Sigmoid colon (tissue), 7 donors: ENCODE results near the gene IL10RA. TPM values are rescaled to one million over a fixed set of nuclear protein-coding genes. Genes with fewer than 3 reads are reported as not detected.

Experiments used
- DNase-seq: peaks from one replicate; pipeline ENCODE4 v3.0.0-alpha.2; 2019
- H3K27ac ChIP-seq, 4 donors: fragments of 200-600 bp; sonication (generic); one replicate each; pipeline ENCODE4 v1.5.1; 2016 to 2019; ENCODE audit warnings: mild to moderate bottlenecking in 1 of 4
- H3K27me3 ChIP-seq, 3 donors: fragments of 200-600 bp; sonication (generic); one replicate each; pipeline ENCODE4 v1.5.1; 2019; ENCODE audit warnings: mild to moderate bottlenecking in 1 of 3
- H3K36me3 ChIP-seq, 4 donors: fragments of 200-600 bp; sonication (generic); one replicate each; pipeline ENCODE4 v1.5.1; 2016 to 2019
- H3K4me1 ChIP-seq, 4 donors: fragments of 200-600 bp; sonication (generic); one replicate each; pipeline ENCODE4 v1.5.1; 2017 to 2019
- H3K4me3 ChIP-seq, 4 donors: fragments of 200-600 bp; sonication (generic); one replicate each; pipeline ENCODE4 v1.5.1; 2017 to 2019; ENCODE audit warnings: mild to moderate bottlenecking in 2 of 4, moderate library complexity in 1 of 4
- H3K9me3 ChIP-seq, 4 donors: fragments of 200-600 bp in 3 of 4; sonication (generic) in 3 of 4; one replicate each; pipeline versions ENCODE4 v1.5.1 to v1.6.1; 2013 to 2019
- CTCF ChIP-seq, 4 experiments: fragments of 450-650 bp in 3 of 4; fragments of 200-600 bp in 1 of 4; IDR thresholded peaks; one replicate each; pipeline ENCODE4 v1.5.1; 2016 to 2019; ENCODE audit warnings: antibody characterized with exemption in 4 of 4, mild to moderate bottlenecking in 3 of 4, moderate library complexity in 2 of 4
- EP300 ChIP-seq, 4 donors: sonication (generic); formaldehyde crosslinking; IDR thresholded peaks; one replicate each; pipeline ENCODE4 v1.6.1; 2017; ENCODE audit warnings: antibody characterized with exemption in 4 of 4
- POLR2A ChIP-seq, 2 donors: fragments of 450-650 bp; IDR thresholded peaks; one replicate each; pipeline ENCODE4 v1.6.1; 2016; ENCODE audit warnings: antibody characterized with exemption in 2 of 2, mild to moderate bottlenecking in 2 of 2, moderate library complexity in 2 of 2
- POLR2AphosphoS5 ChIP-seq, 4 donors: sonication (generic); formaldehyde crosslinking; IDR thresholded peaks; one replicate each; pipeline ENCODE4 v1.6.1; 2017; ENCODE audit warnings: antibody characterized with exemption in 4 of 4
- WGBS, 2 donors: extraction: QIAGEN DNeasy Blood & Tissue Kit; methylation state at CpG; one replicate each; pipeline ENCODE4 v1.1.7; 2013; 5-methylcytosine and 5-hydroxymethylcytosine counted together
- intact Hi-C: fragments of 100-400 bp; cut with DNase I; formaldehyde crosslinking; loops from one replicate; pipeline ENCODE4 v1.15.1; 2023
- polyA plus RNA-seq, 3 donors: library from polyadenylated mRNA; stranded (reverse); fragments of 200-250 nt; gene quantifications; one replicate each; pipeline ENCODE4 v1.2.3, GENCODE V29; 2013
- total RNA-seq, 4 donors: library from RNA; depleted of rRNA; stranded (reverse); fragments of >200 nt; gene quantifications; one replicate each; pipeline ENCODE4 v1.1.0, GENCODE V29; 2016
- donor health status: healthy with polysubstance abuse.
- donor health status: Bipolar disorder and iron deficiency.
- donor health status: healthy.

Gene IL10RA
- total and polyA plus RNA-seq, 7 donors, result 4.2 to 29.6 (median 14.8) TPM

- Histone ChIP-seq H3K9me3 (no peaks in the 10 kb centered on the region), H3K36me3 (no peaks in the 10 kb centered on the region), H3K4me3 (no peak overlapping the region), H3K4me1 (no peaks in the 10 kb centered on the region), H3K27ac (no peak overlapping the region), H3K27me3 (no peaks in the 10 kb centered on the region)
- no peak for DNase-seq
- no peak for TF ChIP-seq POLR2A (IDR thresholded peaks at IDR 0.05)
- no peak for TF ChIP-seq POLR2AphosphoS5 (IDR thresholded peaks at IDR 0.05)
- no peak for TF ChIP-seq CTCF (IDR thresholded peaks at IDR 0.05)
- TF ChIP-seq EP300 (IDR thresholded peaks at IDR 0.05), result no peak
- 91% methylated on average over 10 of the region's 10 CpGs for WGBS, 2 donors
- intact Hi-C loops, result no loop called here
These were observed 12.6 kb downstream of the IL10RA start for GRCh38 chr11:117998664-117999353.

GRCh38 chr11:117999354-117999993 lies 13.3 kb downstream of the IL10RA start:
- 79 to 85% methylated on average over 3 of the region's 3 CpGs for WGBS, 2 donors
- DNase-seq, result no peak
- Histone ChIP-seq H3K4me3 (no peak overlapping the region), H3K36me3 (no peaks in the 10 kb centered on the region), H3K27me3 (no peaks in the 10 kb centered on the region), H3K4me1 (no peaks in the 10 kb centered on the region), H3K9me3 (no peaks in the 10 kb centered on the region), H3K27ac (no peak overlapping the region)
- intact Hi-C loops, result no loop called here
- TF ChIP-seq POLR2AphosphoS5 (IDR thresholded peaks at IDR 0.05) (no peak), EP300 (IDR thresholded peaks at IDR 0.05) (no peak), POLR2A (IDR thresholded peaks at IDR 0.05) (no peak), CTCF (IDR thresholded peaks at IDR 0.05) (no peak)

GRCh38 chr11:118000067-118000849 lies 14.1 kb downstream of the IL10RA start:
- TF ChIP-seq POLR2AphosphoS5 (IDR thresholded peaks at IDR 0.05) (no peak), EP300 (IDR thresholded peaks at IDR 0.05) (no peak), POLR2A (IDR thresholded peaks at IDR 0.05) (no peak), CTCF (IDR thresholded peaks at IDR 0.05) (no peak)
- H3K27me3 ChIP-seq, result no peaks in the 10 kb centered on the region
- H3K9me3 ChIP-seq, result no peaks in the 10 kb centered on the region
- H3K27ac ChIP-seq, result no peak overlapping the region
- no peak for DNase-seq
- H3K36me3 ChIP-seq, result no peaks in the 10 kb centered on the region
- intact Hi-C loops, result no loop called here
- H3K4me1 ChIP-seq, result no peaks in the 10 kb centered on the region
- WGBS, 2 donors, result 88 to 89% methylated on average over 4 of the region's 4 CpGs
- no peak overlapping the region for H3K4me3 ChIP-seq

GRCh38 chr11:118000850-118001228 lies 14.6 kb downstream of the IL10RA start:
- no peak for DNase-seq
- 97 to 100% methylated on average over 1 of the region's 1 CpG for WGBS, 2 donors
- Histone ChIP-seq H3K36me3 (no peaks in the 10 kb centered on the region), H3K4me1 (no peaks in the 10 kb centered on the region), H3K27ac (no peak overlapping the region), H3K4me3 (no peak overlapping the region), H3K27me3 (no peaks in the 10 kb centered on the region), H3K9me3 (no peaks in the 10 kb centered on the region)
- TF ChIP-seq POLR2AphosphoS5 (IDR thresholded peaks at IDR 0.05) (no peak), POLR2A (IDR thresholded peaks at IDR 0.05) (no peak), EP300 (IDR thresholded peaks at IDR 0.05) (no peak), CTCF (IDR thresholded peaks at IDR 0.05) (no peak)
- intact Hi-C loops, result no loop called here
